Activated T-cell treated with anti-CD3 and anti-CD28 coated beads for 24 hours (primary cell): ENCODE data around the gene GRIK3.

ENCODE experiments used
- DNase-seq: peaks from one replicate; pipeline ENCODE4 v3.0.0-alpha.2; 2020; ENCODE audit warnings: low read depth

The GRIK3 gene

GRCh38 chr1:36822648-36823047, 211.7 kb downstream of the GRIK3 start:
- no peak for DNase-seq

GRCh38 chr1:36821386-36821785, 212.9 kb downstream of the GRIK3 start:
- no peak for DNase-seq

- no peak for DNase-seq
Measured at GRCh38 chr1:36818771-36819170, 215.5 kb downstream of the GRIK3 start.

- DNase-seq = no peak
Measured at GRCh38 chr1:36816348-36816747, 218.0 kb downstream of the GRIK3 start.

- DNase-seq = no peak
Measured at GRCh38 chr1:36814774-36815173, 219.5 kb downstream of the GRIK3 start.

- no peak for DNase-seq
Measured at GRCh38 chr1:36814083-36814482, 220.2 kb downstream of the GRIK3 start.

GRCh38 chr1:36807262-36807661, 227.1 kb downstream of the GRIK3 start:
- no peak for DNase-seq

GRCh38 chr1:36805979-36806640, 228.2 kb downstream of the GRIK3 start:
- DNase-seq = no peak

GRCh38 chr1:36804669-36805314, 229.5 kb downstream of the GRIK3 start:
- no peak for DNase-seq

- DNase-seq = no peak
Measured at GRCh38 chr1:36803868-36804570, 230.3 kb downstream of the GRIK3 start.

GRCh38 chr1:36802018-36802417, 232.3 kb downstream of the GRIK3 start:
- no peak for DNase-seq

- no peak for DNase-seq
Measured at GRCh38 chr1:36797761-36798160, 236.6 kb downstream of the GRIK3 start.

GRCh38 chr1:36796733-36797132, 237.6 kb downstream of the GRIK3 start:
- no peak for DNase-seq

GRCh38 chr1:36796106-36796590, 238.2 kb downstream of the GRIK3 start:
- DNase-seq = no peak

GRCh38 chr1:36794460-36794859, 239.9 kb downstream of the GRIK3 start:
- no peak for DNase-seq

GRCh38 chr1:36793452-36793851, 240.9 kb downstream of the GRIK3 start:
- no peak for DNase-seq

GRCh38 chr1:36792292-36792691, 242.0 kb downstream of the GRIK3 start:
- no peak for DNase-seq

GRCh38 chr1:36790191-36790590, 244.1 kb downstream of the GRIK3 start:
- no peak for DNase-seq

- DNase-seq = no peak
Measured at GRCh38 chr1:36789535-36789934, 244.8 kb downstream of the GRIK3 start.

GRCh38 chr1:36787312-36787913, 246.9 kb downstream of the GRIK3 start:
- no peak for DNase-seq

- no peak for DNase-seq
Measured at GRCh38 chr1:36786425-36786824, 247.9 kb downstream of the GRIK3 start.

- no peak for DNase-seq
Measured at GRCh38 chr1:36784147-36784859, 250.0 kb downstream of the GRIK3 start.
